HG03097 (cell line): Measurements from ENCODE around the gene C17orf67.

ENCODE experiments used
- ATAC-seq: cut with Tn5 transposase; IDR thresholded peaks from one replicate; pipeline ENCODE4 v1.9.1; 2021; ENCODE audit not compliant: unreplicated experiment, low FRiP score

Gene C17orf67

DNA sequence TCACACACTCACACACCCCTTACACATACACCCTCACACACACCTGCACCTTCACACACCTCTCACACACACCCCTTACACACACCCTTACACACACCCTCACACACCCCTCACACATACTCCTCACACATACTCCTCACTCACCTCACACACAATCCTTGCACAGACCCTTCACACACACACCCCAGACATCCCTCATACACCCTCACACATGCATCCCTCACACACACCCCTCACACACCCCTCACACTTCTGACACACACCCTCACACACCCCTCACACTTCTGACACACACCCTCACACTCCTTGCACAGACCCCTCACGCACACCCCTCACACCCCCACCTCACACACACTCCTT, 23.9 kb downstream of the C17orf67 start:
- ATAC-seq = no peak

- no peak for ATAC-seq
These were observed 24.5 kb downstream of the C17orf67 start for GRCh38 chr17:56809106-56809819.

GRCh38 chr17:56808503-56808902, 25.2 kb downstream of the C17orf67 start:
- ATAC-seq = no peak

DNA sequence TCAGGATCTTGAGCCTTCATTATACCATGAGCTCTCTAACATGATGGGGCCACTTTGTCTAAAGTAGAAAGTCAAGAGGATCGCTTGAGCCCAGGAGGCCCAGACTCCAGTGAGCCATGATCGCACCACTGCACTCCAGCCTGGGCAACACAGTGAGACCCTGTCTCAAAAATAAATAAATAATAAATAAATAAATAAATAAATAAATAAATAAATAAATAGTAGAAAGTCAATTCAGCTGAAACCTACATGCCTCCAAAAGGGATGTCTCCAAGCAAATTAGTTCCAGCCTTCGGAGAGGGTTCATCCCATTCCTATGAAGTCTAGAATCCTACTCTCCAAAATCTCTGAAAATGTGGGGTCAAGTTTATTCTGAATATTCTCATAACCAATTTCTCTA, 26.0 kb downstream of the C17orf67 start:
- ATAC-seq = no peak

DNA sequence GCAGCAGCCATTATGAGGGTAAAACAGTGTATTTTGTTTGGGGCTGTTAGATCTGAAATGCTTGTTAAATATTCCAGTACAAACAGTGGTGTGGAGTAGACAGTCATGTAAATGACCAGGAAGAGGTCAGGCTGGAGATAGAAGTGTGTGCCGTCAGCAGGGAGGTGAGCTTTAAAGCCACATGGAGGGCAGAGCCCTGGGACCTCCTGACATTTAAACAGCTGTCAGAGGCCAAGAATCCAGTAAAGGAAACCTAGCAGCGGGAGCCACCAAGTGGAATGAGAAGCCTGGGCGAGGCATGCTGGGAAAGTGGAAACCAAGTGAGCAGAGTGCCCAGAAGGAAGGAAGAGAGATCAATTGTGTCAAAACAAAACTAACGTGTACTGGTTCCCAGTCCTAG, 26.8 kb downstream of the C17orf67 start:
- ATAC-seq = no peak

DNA sequence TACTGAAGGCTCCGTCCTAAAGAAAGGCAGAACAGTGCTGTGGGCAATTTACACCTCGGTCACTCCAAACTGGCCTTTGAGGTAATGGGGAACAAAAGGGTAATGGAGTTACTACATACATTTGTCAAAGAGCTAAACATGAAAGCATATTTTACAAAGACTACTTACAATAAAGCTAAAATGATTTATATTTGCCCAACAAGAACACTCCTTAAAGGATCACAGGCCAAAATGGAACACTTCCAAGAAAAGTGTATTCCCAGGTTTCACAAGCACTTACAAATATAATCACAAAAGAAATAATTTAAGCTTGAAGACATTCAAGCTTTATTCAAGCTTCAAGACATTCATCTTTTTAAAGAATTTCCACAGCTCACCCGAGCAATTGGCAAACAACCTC, 29.3 kb downstream of the C17orf67 start:
- ATAC-seq = no peak

- no peak for ATAC-seq
These were observed 30.6 kb downstream of the C17orf67 start for GRCh38 chr17:56803071-56803470.

GRCh38 chr17:56801459-56802178, 32.1 kb downstream of the C17orf67 start:
- ATAC-seq = no peak

GRCh38 chr17:56798916-56799315, 34.8 kb downstream of the C17orf67 start:
- ATAC-seq = no peak

DNA sequence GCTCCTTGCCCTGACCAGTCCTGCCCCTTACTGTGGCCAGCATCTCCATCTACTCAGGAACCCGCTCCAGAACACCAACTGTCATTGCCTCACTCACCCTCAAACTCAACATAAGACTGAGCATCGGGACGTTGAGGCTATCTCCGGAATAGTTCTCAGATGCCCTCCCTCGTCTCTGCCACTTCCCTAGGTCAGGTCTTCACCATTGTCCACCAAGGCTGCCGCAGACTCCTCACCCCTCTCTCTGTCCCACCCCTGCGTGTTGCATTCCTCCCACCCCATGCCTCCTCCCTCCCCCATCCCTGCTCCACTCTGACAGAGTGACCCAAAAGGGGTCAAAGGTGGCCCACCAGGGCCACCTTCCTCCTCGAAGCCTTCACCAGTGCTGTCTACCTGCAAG, 37.2 kb downstream of the C17orf67 start:
- ATAC-seq = no peak

DNA sequence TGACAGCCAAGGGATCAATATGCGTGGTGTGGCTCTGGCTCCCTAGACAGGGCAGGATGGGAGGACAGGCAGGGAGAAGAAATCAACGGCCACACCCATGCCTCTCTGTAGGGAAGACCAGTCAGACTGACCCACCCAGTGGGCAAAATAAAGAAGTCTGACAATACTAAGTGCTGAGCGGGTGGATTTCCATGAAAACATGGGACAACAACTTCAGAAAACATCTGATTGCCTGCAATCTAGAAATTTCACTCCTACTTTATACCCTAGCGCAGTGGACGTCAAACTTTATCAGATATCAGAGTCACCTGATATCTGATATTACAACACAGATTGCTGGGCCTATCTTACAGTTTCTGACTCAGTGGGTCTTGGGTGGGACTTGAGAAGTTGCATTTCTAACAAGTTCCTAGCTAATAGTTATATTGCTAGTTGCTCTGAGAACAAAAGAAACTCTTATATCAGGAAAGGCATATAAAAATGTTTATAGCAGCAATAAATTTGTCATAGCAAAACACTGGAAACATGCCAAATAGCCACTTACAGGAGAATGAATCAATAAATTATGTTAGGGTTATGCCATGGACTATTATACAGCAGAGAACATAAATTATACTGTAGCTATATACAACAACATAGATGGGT, 38.4 kb downstream of the C17orf67 start:
- ATAC-seq = no peak

GRCh38 chr17:56793957-56794356, 39.8 kb downstream of the C17orf67 start:
- no peak for ATAC-seq

DNA sequence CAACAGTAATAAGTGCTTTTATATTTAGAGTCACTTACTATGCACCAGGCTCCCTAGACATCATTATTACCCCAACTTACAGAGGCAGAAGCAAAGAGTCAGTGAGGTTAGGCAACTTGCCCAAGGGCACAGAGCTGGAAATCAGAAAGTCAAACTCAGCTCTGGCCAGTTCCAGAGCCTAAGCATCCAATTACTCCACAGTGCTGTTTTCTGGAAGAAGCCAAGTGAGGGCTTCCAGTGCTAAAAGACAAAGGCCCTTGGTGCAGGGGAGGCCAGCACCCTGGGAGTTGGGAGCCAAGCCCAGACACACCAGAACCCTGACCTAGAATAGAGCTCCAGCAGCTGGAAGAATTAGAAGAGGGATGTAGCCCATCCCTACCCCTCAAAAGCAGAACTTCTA, 40.2 kb downstream of the C17orf67 start:
- no peak for ATAC-seq

GRCh38 chr17:56792267-56792666, 41.5 kb downstream of the C17orf67 start:
- no peak for ATAC-seq

DNA sequence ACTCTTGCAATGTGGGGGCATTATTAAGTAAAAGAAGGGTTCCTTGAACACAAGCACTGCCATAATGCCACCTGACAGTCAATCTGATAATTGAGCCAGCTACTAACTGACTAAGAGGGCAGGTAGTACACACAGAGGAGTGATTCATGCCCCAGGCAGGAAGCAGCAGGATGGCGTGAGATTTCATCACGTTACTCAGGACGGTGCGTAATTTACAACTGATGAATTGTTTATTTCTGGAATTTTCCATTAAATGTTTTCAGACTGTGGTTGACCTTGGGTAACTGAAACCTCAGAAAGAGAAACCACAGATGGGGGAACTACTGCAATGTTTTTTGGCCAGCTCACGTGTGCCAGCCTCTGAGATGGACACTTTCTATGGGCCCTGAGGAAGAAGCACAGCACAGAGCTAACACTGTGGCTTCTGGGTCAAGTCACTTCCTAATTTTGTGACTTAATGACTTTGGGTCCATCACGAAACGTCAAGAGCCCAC, 46.7 kb downstream of the C17orf67 start:
- peak; percentile 77 for ATAC-seq

DNA sequence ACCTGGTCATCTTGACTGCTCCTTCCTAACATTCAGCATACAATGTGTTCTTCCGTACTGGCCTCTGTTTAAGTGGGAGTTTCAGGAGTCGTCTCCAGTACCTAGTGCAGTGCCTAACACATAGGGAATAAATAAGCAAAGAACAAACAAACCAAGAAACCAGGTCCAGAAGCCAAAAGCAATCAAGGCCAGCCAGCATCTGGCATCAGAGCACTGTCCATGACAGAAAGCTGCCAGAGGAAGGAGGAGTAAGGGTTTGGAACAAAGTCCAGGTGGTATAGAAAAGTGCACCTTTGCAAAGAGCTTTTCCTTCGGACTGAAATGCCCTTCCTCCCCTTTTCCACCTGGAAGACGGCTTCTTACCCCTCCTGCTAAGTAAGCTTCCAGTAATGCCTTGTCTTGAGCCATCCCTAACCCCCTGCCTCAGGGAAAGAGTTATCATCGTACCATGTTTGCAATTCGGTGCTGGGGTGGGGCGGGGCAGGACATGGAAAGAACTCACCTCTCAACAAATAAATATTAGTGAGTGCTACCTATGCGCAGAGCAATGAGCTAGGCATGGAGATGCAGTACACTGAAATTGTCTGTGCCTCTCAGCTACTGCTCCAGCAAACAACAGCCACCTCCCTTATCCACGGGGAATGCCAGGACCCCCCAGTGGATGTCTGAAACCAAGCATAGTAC, 47.6 kb downstream of the C17orf67 start:
- no peak for ATAC-seq

DNA sequence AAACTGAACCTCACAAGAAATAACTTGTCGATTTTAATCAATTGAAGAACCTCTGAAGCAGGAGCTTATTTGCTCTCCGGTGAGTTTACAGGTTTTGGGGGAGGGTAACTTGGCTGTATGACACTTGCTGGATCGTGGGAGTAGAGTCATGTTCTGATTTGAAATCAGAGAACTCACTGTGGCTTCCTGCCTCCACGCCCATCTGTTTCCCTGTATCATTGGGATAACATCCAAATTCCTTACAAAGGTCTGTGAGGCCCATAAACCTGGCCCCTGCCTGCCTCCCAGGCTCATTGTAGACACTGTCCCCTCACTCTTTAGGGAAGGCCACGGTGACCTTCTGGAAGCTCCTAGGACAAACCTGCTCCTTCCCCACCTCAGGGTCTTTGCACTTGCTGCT, 48.3 kb downstream of the C17orf67 start:
- no peak for ATAC-seq

DNA sequence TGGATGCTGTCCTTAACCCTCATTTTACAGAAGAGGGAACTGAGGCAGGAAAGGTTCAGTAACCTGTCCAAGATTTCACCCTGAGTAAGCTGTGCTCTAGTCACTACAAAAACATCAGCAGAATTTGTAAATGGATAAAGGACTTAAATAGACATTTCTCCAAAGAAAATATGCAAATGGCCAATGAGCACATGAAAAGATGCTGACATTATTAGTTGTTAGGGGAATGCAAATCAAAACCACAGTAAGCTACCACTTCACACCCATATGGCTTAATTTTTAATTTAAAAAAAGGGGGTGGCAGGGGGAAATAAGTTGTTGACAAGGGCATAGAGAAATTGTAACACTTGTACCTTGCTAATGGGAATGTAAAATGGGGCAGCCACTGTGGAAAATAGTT, 51.4 kb downstream of the C17orf67 start:
- no peak for ATAC-seq

DNA sequence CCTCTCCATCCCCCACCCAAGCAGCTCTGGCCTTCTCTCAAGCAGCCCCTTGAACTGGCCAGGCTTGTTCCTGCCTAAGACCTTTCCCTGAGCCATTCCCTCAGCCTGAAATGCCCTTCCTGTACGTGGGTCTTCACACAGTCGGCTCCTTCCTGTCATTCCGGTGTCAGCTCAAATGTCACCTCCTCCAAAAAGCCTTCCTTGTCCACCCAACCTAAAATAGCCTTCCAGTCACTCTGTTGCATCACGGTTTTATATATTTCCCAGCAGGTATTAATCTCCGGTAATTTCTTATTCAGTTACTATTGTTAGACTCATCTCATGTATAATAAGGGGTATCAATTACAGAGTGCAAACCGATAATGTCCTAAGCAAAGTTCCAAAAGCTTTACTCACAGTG, 51.8 kb downstream of the C17orf67 start:
- ATAC-seq = no peak

GRCh38 chr17:56779898-56780777, 53.6 kb downstream of the C17orf67 start:
- peak; percentile 91 for ATAC-seq
